OCI-LY7 (cell line): ENCODE measurements around the gene METTL17.

Source experiments
- EZH2phosphoT487 ChIP-seq: fragments of 200-600 bp; sonication (generic); IDR thresholded peaks from 2 replicates; pipeline ENCODE4 v1.6.1; 2018; ENCODE audit warnings: low read depth, borderline replicate concordance, mild to moderate bottlenecking, mixed run types, antibody characterized with exemption, low read length, moderate library complexity, mixed read lengths
- TF ChIP-seq, protein P1 (sequence below): fragments of 200-600 bp; sonication (generic); conservative IDR thresholded peaks from 2 replicates; pipeline ENCODE4 v1.5.1; 2014; ENCODE audit warnings: mild to moderate bottlenecking, antibody characterized with exemption, low read length, moderate library complexity, mixed read lengths

DNA sequence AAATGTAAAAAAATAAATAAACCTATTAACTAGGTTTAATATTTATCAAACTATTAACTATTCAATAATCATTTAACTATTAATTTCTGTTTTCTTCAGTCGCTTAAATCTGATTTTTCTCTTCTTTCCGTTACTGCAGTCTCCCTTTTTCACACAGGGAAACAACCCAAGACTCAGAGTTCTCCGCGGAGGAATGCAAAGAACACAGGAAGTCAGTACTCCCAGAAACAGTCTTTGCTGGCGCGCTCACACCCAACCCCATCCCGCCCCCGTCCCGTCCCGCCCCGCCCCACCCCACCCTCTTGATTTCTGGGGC lies 351 bp upstream of the METTL17 start:
- TF ChIP-seq, protein P1, sequence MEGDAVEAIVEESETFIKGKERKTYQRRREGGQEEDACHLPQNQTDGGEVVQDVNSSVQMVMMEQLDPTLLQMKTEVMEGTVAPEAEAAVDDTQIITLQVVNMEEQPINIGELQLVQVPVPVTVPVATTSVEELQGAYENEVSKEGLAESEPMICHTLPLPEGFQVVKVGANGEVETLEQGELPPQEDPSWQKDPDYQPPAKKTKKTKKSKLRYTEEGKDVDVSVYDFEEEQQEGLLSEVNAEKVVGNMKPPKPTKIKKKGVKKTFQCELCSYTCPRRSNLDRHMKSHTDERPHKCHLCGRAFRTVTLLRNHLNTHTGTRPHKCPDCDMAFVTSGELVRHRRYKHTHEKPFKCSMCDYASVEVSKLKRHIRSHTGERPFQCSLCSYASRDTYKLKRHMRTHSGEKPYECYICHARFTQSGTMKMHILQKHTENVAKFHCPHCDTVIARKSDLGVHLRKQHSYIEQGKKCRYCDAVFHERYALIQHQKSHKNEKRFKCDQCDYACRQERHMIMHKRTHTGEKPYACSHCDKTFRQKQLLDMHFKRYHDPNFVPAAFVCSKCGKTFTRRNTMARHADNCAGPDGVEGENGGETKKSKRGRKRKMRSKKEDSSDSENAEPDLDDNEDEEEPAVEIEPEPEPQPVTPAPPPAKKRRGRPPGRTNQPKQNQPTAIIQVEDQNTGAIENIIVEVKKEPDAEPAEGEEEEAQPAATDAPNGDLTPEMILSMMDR = no peak
- no peak for TF ChIP-seq EZH2phosphoT487
